Gastroesophageal sphincter (tissue), 3 donors: ENCODE results near the gene ZBP1.

Experiments
- EP300 ChIP-seq: sonication (generic); formaldehyde crosslinking; IDR thresholded peaks from one replicate; pipeline ENCODE4 v1.6.1; 2017; ENCODE audit warnings: antibody characterized with exemption, mild to moderate bottlenecking
- TF ChIP-seq, protein P1 (sequence below), 4 experiments: fragments of 200-600 bp in 2 of 4; fragments of 450-650 bp in 2 of 4; sonication (generic) in 1 of 4; IDR thresholded peaks; one replicate each; pipeline ENCODE4 v1.5.1; 2017 to 2019; ENCODE audit warnings: antibody characterized with exemption in 4 of 4, mild to moderate bottlenecking in 2 of 4, moderate library complexity in 2 of 4

DNA sequence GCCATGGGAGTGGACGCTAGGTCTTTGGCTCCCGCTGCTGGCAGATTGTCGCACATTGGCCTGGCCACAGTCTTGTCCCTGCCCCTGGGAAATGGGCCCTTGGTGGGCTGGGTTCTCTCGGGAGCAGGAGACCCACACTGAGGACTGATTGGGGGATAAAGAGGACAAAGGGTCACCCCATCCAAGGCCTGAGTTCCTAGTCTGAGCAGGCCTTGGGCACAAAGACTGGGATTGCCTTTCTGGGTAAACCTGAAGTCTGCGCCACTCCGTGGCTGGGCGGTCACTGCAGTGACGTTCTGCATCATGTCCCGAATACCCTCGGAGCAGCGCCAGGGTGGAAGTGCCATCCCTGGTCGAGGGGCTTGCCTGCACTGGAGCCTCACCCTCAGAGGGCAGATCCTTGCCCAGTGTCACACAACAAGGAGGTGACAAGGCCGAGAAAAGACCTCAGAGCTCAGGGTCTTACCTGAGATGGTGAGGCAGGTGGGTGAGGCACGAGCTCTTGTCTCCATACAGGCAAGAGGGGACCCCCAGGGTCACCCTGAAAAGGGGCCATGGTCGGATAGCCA is 36.1 kb upstream of the ZBP1 start:
- TF ChIP-seq, protein P1, sequence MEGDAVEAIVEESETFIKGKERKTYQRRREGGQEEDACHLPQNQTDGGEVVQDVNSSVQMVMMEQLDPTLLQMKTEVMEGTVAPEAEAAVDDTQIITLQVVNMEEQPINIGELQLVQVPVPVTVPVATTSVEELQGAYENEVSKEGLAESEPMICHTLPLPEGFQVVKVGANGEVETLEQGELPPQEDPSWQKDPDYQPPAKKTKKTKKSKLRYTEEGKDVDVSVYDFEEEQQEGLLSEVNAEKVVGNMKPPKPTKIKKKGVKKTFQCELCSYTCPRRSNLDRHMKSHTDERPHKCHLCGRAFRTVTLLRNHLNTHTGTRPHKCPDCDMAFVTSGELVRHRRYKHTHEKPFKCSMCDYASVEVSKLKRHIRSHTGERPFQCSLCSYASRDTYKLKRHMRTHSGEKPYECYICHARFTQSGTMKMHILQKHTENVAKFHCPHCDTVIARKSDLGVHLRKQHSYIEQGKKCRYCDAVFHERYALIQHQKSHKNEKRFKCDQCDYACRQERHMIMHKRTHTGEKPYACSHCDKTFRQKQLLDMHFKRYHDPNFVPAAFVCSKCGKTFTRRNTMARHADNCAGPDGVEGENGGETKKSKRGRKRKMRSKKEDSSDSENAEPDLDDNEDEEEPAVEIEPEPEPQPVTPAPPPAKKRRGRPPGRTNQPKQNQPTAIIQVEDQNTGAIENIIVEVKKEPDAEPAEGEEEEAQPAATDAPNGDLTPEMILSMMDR (IDR thresholded peaks at IDR 0.05) = no peak
- no peak for TF ChIP-seq EP300
